Measurements from ENCODE around the gene MKKS.

The MKKS gene

DNA sequence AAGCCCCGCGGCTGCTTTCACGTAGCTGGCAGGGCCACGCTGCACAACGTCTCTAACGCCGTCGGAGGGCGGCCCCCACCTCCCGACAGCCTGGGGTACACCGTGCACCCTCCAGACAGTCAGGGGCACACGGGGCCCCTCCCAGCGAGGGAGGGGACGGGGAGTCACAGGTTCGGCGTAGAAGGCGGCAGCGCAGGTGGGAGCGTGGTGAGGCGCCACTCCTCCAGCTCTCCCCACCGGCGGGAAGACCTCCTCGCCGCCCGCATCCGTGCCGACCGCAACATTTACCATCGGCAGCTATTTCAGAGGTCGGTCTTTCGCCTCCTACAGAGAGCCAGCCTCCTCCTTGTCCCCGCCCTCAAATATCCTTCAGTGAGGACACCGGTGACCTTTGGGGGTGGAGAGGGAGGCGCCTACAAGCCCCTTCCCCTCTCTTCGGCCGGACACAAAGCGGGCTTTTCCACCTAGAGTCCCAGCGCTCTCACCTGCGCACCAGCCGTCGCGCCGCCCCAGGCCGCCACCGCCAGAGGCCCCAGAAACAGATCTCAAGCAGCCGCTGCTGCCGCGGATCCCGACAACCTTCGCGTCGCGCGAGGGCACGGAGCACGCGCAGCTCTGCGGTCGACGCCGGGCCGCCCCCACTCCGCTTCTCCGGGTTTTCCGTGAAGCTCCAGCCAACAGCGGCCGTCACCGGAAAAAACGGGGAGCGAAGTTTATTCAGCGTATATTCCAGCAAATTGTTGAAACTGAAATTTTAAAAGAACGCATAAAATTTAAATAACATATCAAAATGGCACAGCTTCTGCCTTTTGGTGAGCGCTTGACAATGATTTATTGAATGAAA, at the start of gene MKKS:
Gene MKKS, minus strand, starts transcription at position 600 of the 844 bp plus-strand sequence. CDS start 20,708 bp downstream, outside the sequence.
- no peak for DNase-seq (ENCODE audit: low read depth)

DNA sequence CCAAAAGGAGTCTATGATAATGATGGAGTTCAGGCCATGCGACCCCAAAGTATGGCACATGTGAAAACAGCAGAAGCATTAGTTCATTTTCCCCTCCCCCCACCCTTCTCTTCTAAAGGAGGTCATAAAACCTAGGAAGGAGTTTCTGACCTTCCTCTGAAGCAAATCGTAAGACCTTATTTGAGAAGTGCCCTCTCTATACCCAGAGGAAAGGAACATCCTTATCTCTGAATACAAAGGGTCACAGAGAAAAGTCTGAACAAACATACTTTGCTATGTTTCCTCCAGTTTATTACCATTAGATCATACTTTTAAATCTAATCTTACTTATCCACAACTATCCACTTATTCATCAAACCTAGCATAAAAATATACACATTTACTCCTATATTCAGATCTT, 49.7 kb upstream of the MKKS start:
- DNase-seq (ENCODE audit: low read depth): no peak

DNA sequence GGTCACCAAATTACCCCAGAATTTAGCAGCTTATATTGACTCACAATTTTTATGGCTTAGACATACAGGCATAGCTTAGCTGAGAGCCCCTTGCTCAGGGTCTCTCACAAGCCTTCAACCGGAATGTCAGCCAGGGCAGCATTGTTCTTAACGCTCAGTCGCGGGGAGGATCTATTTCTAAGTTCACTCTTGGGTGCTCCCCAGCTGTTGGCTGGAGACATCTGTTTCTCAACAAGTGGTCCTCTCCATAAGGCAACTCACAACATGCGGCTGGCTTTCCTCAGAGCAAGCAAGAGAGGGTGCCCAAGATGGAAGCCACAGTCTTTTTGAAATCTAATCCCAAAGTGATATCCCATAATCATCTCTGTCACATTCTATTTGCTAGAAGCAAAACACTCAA, 47.7 kb upstream of the MKKS start:
- no peak for DNase-seq (ENCODE audit: low read depth)

DNA sequence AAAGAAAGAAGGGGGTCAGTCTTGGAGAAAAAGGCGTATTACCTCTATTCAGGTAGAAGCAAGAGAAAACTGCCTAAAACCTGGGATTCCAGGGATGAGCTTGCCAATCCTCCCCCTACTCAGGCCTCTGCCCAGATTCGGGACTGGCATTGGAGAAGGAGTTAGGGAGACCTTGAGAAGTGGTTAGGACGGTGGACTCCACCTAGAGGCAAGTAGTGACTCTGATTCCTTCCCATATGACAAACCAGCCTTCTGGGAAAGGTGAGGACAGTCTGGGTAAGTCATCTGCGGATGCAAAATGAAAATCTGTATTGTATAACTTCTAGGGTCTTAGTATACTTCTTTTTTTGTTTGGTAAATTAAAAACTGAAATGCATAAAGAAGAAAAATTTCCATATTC, 44.9 kb upstream of the MKKS start:
- DNase-seq (ENCODE audit: low read depth): no peak

DNA sequence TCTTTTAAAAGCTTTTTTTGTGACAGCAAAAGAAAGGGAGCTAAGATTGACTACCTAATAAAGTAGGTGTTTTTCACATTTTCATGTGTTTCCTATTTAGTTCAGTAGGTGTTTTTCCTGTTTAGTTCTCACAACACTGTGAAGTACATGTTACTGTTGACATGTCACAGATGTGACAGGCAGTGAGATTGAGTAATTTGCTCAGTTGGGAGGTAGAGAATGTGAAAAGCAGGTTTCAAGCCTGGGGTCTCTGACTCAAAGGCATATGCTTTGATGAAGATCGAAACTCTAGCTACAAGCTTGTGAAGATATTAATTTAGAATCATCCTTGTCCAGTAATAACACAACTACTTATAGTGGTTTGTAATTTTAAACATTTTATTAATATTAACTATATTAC, 44.2 kb upstream of the MKKS start:
- DNase-seq (ENCODE audit: low read depth): no peak

DNA sequence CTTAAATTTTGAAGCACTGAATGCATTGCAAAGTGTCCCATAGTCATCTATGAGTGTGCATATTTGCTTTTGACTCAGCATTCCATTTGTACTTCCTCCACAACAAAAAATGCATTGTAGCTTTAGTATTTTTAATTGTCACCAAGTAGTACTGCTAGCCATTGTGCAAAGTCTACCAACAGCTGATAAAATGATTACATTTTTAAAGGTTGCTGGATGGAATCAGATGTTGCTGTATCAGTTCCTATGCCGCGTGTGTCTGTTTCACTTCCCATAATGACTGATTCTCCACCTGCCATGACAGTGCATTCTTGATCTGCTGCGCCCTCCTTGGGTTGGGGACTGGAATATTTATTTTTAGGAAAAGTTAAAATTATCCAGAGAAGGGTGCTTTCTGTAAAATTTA, 42.3 kb upstream of the MKKS start:
- DNase-seq (ENCODE audit: low read depth): no peak

DNA sequence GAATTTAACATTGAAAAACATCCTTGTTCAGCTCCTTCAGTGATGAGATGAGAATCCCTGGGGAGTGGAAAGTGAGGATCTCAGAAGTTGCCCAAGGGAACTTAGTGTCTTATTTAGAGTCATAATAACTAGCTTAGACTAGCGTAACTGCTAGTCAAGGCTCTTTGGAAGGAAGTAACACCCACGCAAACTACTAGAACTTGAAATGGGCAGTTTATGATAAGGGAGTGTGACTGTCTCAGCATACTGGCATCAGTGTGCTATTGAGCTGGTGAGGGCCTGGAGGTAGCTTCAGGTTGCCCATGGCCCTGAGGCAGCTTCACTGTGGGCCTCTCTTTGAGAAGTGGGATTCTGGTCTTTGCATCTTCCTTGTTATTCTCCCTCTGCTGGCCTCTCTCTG, 41.2 kb upstream of the MKKS start:
- no peak for DNase-seq (ENCODE audit: low read depth)

DNA sequence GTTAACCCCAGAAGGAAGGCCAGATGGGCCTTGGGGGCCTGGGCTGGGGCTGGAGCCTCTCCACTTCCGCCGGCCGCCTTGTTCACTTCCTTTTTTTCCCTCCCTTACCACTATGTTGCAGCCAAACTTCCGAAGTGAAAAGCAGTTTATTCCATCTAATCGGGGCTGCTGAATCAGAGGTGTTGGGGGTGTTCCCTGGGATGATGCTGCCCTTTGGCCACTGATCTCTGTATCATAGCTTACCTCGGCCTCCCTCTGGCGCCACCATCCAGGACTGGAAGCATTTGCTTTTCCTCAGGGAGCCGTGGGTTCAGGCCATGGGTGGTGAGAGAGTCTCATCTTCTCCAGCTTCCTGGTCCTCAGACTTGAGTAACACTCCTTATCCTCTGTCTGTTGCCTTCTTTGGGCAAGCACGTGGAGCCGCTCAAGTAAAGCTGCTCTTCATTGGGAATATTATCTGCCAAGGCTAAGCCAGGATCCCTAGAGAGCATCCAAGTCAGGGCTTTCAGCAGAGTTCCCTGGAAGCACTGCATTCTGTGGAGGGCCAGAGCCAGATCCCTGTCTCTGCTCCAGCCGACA, 40.7 kb upstream of the MKKS start:
- no peak for DNase-seq (ENCODE audit: low read depth)

DNA sequence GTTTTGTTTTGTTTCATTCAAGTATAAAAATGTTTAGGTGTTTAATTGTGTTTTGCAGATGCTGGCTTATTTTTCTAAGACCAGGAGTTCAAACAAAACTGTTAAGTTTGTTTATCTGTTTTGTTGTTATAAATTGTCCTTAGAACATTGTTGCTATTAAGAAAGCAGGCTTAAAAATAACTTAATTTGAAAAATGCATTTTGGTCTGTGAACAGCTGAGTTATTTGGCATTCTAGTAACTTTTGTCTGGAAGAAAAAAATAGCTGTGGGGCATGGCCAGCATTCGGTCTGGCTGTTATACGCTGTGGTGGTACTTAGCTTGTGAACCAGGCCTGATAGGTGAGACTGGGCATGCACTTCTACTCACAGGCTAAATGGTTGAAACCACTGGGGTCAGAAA, 38.8 kb upstream of the MKKS start:
- no peak for DNase-seq (ENCODE audit: low read depth)

DNA sequence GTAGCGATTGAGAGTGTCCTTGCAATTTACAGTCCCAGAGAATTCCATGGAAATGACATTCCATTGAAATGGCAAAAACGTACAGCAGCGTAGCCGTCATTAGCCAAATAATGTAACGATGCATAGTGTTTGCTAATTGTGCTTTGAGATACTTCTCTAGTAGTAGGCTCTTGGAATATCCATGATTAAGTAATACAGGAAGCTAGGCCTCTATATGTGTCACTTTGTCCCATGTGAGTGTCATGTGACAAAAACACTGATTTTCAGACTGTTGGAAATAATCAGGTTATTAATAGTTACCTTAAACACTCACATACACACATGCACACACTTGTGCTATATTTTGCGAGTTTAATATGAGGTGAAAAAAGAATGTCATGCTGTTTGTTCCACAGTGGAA, 36.3 kb upstream of the MKKS start:
- no peak for DNase-seq (ENCODE audit: low read depth)

DNA sequence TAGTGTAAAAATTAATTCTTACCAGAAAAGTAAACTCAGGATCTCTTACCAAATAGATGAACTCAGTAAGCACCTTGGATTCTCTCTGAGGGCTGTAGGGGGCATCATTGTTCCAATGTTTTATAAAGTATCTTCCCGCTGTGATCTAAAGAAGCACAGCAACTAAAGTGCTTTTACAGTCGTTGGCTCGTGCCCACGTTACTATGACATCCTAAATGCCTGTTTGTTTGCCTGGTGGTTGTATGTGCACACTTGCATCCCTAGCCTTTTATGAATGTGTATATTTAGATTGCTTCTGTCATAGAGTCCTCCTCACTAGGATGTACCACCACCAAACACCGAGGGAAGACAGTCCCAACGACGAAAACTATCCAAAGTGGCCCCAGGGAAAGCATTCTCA, 35.6 kb upstream of the MKKS start:
- DNase-seq (ENCODE audit: low read depth): peak; percentile 52

DNA sequence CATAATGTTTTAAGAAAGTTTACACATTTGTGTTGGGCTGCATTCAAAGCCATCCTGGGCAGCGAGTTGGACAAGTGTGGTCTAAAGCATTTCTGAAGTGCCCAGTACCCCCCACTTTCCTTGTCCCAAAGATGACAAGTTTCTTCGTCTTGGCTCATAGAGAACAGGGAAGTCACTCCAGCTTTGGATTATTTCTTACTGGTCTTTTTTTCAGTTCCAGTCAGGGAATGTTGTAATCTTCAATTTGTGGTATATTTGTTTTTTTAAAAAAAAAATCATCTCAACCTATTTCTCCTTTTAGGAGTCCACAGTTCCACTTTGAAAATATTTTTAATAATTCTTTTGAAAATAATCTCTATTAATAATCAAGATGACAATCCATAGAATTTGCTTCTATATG, 35.0 kb upstream of the MKKS start:
- DNase-seq (ENCODE audit: low read depth): no peak

DNA sequence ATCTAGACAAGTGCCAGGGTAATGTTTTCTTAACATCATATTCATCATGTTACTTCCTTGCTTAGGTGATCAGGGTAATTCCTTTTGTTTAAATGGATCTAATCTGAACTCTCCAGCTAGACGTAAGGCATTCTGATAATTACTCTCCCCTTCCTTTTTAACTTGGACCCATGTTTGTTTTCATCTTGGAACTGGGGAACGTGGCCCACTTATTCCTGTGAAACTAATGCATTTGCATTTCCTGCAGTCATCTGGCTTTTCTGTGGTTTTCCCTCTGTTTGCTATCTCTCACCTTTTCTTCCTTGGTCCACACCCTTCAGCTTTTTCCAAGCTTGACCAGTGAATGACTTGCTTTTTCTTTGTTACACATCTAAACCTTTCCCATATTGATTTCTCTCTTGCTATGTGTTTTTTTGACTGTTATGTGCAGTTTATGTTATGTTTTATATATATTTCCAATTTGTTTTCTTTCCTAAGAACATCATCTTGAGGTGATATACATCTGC, 34.4 kb upstream of the MKKS start:
- DNase-seq (ENCODE audit: low read depth): no peak

DNA sequence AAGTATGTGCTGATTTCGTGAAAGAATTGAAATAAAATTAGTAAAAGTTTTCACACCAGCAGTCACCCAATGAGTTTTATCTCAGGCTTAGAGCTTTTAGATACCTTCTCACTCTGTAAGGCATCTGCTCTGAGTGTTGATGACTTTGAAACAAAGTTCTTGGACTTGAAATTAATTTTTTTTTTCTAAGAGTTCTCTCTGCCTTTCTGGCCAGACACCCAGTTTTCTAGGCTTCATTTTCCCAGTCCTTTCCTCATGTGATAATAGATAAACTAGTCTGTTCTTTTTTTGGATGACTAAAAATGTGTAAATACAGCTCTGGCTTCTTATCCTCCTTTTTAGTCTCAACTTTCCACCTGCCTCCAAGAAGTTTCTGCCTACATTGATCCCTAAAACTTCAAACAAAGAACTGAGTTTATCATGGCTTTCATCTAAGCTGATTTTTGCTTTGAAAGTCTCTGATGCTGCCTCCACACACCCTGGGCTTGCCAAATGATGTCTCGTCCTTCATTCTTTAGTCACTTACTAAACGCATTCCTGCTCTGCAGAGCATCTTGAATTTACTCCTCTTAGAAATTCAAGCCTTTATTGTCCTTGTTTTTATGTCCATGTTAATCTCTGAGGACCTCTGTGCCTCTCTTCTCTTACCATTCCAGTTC, 33.8 kb upstream of the MKKS start:
- DNase-seq (ENCODE audit: low read depth): no peak

DNA sequence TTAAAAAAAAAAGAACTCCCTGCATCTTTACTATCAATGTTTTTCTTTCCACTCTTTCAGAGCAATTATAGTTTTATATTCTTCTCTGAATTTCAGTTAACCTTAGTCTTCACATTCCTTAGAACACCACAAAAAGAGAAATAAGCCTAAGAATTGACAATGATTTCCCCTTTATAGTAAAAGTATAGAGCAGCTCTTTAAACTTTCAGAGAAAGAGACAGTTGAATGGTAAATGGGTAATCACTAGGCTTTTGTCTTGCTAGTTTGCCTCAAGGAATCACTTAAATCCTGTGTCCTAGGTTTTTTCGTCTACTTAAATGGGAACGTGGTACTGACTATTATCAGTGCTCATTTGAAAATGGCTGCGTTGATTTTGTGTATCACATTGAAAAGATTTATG, 32.8 kb upstream of the MKKS start:
- no peak for DNase-seq (ENCODE audit: low read depth)

DNA sequence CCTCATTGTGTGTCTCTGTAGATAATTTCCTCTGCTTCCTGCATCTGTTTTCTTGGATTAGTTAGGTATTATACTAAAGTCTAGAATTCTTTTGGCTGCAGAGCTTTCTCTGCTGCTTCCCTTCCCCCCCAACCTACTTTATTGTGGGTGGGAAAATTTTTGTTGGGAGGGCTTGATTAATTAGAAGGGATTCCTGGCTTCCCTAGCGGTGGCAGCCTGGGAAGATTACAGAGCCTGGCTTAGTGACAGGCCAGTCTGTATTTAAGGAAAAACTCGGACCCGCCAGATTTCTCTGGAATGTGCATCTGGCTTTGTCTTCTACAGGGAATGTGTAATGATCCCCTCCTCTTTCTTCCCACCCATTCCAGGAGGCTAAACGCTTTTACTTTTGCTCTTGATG, 32.3 kb upstream of the MKKS start:
- no peak for DNase-seq (ENCODE audit: low read depth)

DNA sequence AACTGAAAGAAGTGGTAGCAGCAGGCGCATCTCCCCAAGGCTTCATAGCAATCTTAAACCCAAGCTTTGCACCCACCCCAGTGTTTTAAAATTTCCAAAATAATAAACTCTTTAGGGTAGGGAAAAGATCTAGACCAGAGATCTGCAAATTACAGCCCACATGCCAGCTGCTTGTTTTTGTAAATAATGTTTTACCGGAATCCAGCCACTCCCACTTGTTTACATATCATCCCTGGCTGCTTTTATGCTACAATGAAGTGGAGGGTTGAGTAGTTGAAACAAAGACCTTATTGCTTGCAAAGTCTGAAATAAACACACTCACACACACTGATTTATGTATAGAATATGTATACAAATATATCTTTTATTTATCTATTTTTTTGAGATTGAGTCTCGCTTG, 31.1 kb upstream of the MKKS start:
- no peak for DNase-seq (ENCODE audit: low read depth)

DNA sequence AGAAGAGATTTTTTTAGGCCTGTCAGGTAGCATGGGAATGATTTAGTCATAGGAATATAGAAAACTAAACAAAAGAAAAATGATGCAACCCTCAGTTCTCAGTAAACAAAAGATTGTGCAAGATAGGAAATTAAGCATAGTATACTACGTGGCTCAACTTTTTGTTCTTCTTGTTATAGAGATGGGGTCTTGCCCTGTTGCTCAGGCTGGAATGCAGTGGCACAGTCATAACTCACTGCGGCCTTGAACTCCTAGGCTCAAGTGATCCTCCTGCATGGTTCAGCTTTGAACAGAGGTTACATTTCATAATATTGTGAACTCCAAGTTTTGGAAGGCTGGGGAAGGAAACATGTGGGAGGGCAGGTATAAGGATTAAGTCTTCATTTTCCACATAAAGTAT, 29.6 kb upstream of the MKKS start:
- no peak for DNase-seq (ENCODE audit: low read depth)

DNA sequence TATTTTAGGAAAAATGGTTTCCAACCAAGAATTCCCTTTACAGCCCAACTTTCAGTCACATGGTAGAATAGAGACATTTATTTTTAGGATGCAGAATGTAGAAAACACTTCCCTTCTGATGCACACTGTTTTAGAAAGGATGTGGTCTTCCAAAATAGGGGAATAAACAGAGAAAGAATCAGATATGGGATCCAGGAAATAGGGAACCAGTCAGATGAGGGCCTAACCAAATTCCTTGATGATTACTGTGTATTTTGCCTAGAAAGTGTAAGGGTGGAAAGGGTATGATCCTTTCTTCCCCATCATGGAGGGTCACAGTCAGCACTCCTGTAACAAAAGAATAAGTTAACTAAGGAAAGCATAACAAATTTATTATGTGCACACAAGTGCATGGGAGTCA, 28.5 kb upstream of the MKKS start:
- no peak for DNase-seq (ENCODE audit: low read depth)

DNA sequence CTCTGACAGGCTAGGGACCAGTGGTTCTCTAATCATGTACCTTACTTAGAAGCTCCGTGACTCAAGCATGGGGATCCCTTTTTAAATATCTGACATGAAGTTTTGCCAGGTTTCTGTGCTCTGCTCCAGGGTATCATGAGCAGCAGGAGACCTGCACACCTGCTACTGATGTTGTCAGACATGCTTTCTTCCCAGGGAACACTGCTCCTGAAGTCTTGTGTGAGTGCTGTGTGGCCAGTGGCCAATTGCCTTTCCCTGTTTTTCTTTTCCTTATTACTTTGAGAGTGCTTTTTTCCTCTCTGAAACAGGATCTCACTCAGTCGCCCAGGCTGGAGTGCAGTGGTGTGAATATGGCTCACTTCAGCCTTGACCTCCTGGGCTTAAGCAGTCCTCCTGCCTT, 27.5 kb upstream of the MKKS start:
- DNase-seq (ENCODE audit: low read depth): no peak

DNA sequence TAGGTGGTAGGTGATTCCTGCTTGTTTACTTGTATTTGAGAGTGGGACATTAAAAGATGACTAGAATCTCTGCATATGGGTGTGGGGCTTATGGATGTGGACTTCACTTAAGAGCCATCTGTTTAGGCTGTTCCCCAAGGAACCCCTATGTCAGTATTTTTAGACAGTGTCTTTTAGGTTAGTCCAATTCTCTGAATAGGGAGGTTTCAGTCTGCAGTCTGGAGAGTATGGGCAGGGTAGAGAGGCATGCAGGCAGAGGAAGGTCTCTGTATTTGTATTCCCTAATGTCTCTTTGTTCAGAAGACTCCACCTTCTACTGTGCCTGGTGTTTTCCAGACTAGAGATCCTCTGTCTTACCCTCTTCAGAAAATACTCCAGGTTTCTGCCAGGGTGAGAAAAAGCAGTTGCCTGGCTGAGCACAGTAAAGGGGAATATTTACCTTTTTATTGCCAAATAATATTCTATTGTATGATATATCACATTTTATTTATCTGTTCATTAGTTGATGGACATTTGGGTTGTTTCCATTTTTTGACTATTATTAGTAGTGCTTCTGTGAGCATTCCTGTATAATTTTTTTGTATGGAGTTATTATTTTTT, 20.2 kb upstream of the MKKS start:
- DNase-seq (ENCODE audit: low read depth): no peak

DNA sequence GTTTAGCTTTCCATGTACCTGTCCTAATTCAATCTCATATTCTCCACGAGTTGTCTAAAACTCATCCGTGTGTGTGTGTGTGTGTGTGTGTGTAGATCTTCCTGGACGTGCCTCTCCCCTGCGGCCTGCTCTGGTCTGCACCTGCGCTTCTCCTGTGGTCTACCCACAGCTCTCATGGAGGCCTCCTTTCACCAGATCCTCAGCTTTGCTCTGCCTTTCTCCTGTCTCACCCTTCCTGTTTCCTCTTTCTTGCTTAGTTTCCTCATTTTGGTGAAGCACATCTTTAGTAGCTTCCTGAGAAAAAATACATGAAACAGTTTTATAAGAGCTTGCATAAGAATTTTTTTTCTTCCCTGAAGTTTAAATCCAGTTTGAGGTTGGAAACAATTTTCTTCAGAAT, 19.2 kb upstream of the MKKS start:
- no peak for DNase-seq (ENCODE audit: low read depth)

DNA sequence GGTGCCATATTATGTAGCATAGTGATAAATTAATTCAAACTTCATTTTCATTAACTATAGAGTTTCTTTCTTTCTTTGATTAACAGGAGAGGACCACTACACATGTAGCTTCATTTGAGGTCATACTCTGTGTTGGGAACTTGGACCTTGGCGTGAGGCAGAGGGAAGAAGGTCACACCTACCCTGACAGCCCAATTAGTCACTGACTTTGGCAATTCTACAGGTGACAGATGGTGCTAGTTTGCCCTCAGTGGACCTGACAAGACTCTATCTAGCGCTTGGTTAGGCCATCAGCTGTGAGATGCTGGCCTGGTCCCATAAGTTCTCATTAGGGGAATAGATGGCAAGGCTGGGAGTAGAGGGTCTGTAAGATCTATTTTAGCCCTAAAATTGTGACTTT, 15.2 kb upstream of the MKKS start:
- DNase-seq (ENCODE audit: low read depth): no peak

All from non-pigmented ciliary epithelial cell (primary cell).